Measurements from ENCODE around the gene CCDC154.

Gene CCDC154

GRCh38 chr16:1489077-1489476 lies 44.7 kb upstream of the CCDC154 start:
- TF ChIP-seq POLR2AphosphoS5 (IDR thresholded peaks at IDR 0.05; ENCODE audit: low read depth, low read length) (no peak), FOXP2 (optimal IDR thresholded peaks at IDR 0.05; ENCODE audit: borderline replicate concordance, extremely low read depth, extremely low read length, insufficient read depth) (no peak), SIN3A (IDR thresholded peaks at IDR 0.05; ENCODE audit: borderline replicate concordance, insufficient read depth, low read length) (no peak), TAF1 (IDR thresholded peaks at IDR 0.05; ENCODE audit: borderline replicate concordance, insufficient read depth, low read length) (no peak), REST (IDR thresholded peaks at IDR 0.05; ENCODE audit: insufficient read depth in 1 of 2, low read depth in 2 of 2, low read length in 2 of 2) (no peak)

GRCh38 chr16:1488619-1489018 lies 44.3 kb upstream of the CCDC154 start, which contains the start of gene PTX4:
TSS of gene PTX4 (minus strand) at chr16:1488944. CDS start at chr16:1488909, 35 bp downstream.
- no peak for TF ChIP-seq TAF1 (IDR thresholded peaks at IDR 0.05; ENCODE audit: borderline replicate concordance, insufficient read depth, low read length)
- no peak for TF ChIP-seq POLR2AphosphoS5 (IDR thresholded peaks at IDR 0.05; ENCODE audit: low read depth, low read length)
- no peak for TF ChIP-seq REST (IDR thresholded peaks at IDR 0.05; ENCODE audit: insufficient read depth in 1 of 2, low read depth in 2 of 2, low read length in 2 of 2)

GRCh38 chr16:1488054-1488601 lies 43.8 kb upstream of the CCDC154 start:
- no peak for TF ChIP-seq SIN3A (IDR thresholded peaks at IDR 0.05; ENCODE audit: borderline replicate concordance, insufficient read depth, low read length)
- no peak for TF ChIP-seq POLR2AphosphoS5 (IDR thresholded peaks at IDR 0.05; ENCODE audit: low read depth, low read length)
- no peak for TF ChIP-seq FOXP2 (optimal IDR thresholded peaks at IDR 0.05; ENCODE audit: borderline replicate concordance, extremely low read depth, extremely low read length, insufficient read depth)
- TF ChIP-seq TAF1 (IDR thresholded peaks at IDR 0.05; ENCODE audit: borderline replicate concordance, insufficient read depth, low read length): no peak
- TF ChIP-seq REST (IDR thresholded peaks at IDR 0.05; ENCODE audit: insufficient read depth in 1 of 2, low read depth in 2 of 2, low read length in 2 of 2): no peak

GRCh38 chr16:1487395-1488053 lies 43.2 kb upstream of the CCDC154 start:
- TF ChIP-seq SIN3A (IDR thresholded peaks at IDR 0.05; ENCODE audit: borderline replicate concordance, insufficient read depth, low read length) (no peak), POLR2AphosphoS5 (IDR thresholded peaks at IDR 0.05; ENCODE audit: low read depth, low read length) (no peak), FOXP2 (optimal IDR thresholded peaks at IDR 0.05; ENCODE audit: borderline replicate concordance, extremely low read depth, extremely low read length, insufficient read depth) (no peak), TAF1 (IDR thresholded peaks at IDR 0.05; ENCODE audit: borderline replicate concordance, insufficient read depth, low read length) (no peak), REST (IDR thresholded peaks at IDR 0.05; ENCODE audit: insufficient read depth in 1 of 2, low read depth in 2 of 2, low read length in 2 of 2) (no peak)

Measured in PFSK-1 (cell line).